ENCODE data around the gene INPP5A. TPM values are rescaled to one million over a fixed set of nuclear protein-coding genes. Genes with fewer than 3 reads are reported as not detected.

Gene INPP5A
- total RNA-seq, 6 donors from 2014 or later = 28.6 to 81.7 (median 44.8) TPM

- H3K36me3 ChIP-seq = peaks cover 0 to 34% (median 25%) of the 10 kb centered on the region in 4 donors
- 93 to 94% methylated on average over 12 to 15 of the region's 15 CpGs for WGBS, 2 donors
- no peak for ATAC-seq (ENCODE audit: low FRiP score in 2 of 2)
- no peaks in the 10 kb centered on the region for H3K4me1 ChIP-seq
- H3K9me3 ChIP-seq = no peaks in the 10 kb centered on the region
- TF ChIP-seq CTCF (IDR thresholded peaks at IDR 0.05) (no peak), POLR2AphosphoS5 (IDR thresholded peaks at IDR 0.05) (no peak), EP300 (IDR thresholded peaks at IDR 0.05) (no peak), POLR2A (IDR thresholded peaks at IDR 0.05) (no peak)
- H3K27ac ChIP-seq = no peak overlapping the region
- no peak overlapping the region for H3K4me3 ChIP-seq
- H3K27me3 ChIP-seq = no peaks in the 10 kb centered on the region
- peak in 1 of 2 donors; percentile 50 for DNase-seq
Observed at GRCh38 chr10:132748135-132748534, 210.5 kb downstream of the INPP5A start.

- H3K4me3 ChIP-seq = no peak overlapping the region
- no peak overlapping the region for H3K27ac ChIP-seq
- peak in 1 of 2 donors; percentile 77 for DNase-seq
- no peaks in the 10 kb centered on the region for H3K9me3 ChIP-seq
- no peaks in the 10 kb centered on the region for H3K4me1 ChIP-seq
- TF ChIP-seq EP300 (IDR thresholded peaks at IDR 0.05) = no peak
- 89 to 92% methylated on average over 16 to 36 of the region's 36 CpGs for WGBS, 2 donors
- no peak for ATAC-seq (ENCODE audit: low FRiP score in 2 of 2)
- no peaks in the 10 kb centered on the region for H3K27me3 ChIP-seq
- H3K36me3 ChIP-seq = peaks cover 0 to 38% (median 29%) of the 10 kb centered on the region in 4 donors
Observed at GRCh38 chr10:132748545-132749370, 211.2 kb downstream of the INPP5A start.

GRCh38 chr10:132749371-132749795 is 211.8 kb downstream of the INPP5A start:
- Histone ChIP-seq H3K36me3 (peaks cover 5 to 40% (median 33%) of the 10 kb centered on the region in 4 donors), H3K4me3 (no peak overlapping the region), H3K27me3 (no peaks in the 10 kb centered on the region), H3K4me1 (no peaks in the 10 kb centered on the region), H3K27ac (no peak overlapping the region), H3K9me3 (no peaks in the 10 kb centered on the region)
- ATAC-seq (ENCODE audit: low FRiP score in 2 of 2) = no peak
- DNase-seq = peak in 1 of 2 donors; percentile 70
- WGBS, 2 donors = 92 to 95% methylated on average over 21 to 22 of the region's 22 CpGs
- TF ChIP-seq POLR2A (IDR thresholded peaks at IDR 0.05) (no peak), POLR2AphosphoS5 (IDR thresholded peaks at IDR 0.05) (no peak), EP300 (IDR thresholded peaks at IDR 0.05) (no peak), CTCF (IDR thresholded peaks at IDR 0.05) (no peak)

- DNase-seq (peak in 1 of 2 donors; percentile 67), ATAC-seq (ENCODE audit: low FRiP score in 2 of 2) (no peak)
- H3K27ac ChIP-seq = no peak overlapping the region
- no peaks in the 10 kb centered on the region for H3K27me3 ChIP-seq
- no peaks in the 10 kb centered on the region for H3K9me3 ChIP-seq
- no peaks in the 10 kb centered on the region for H3K4me1 ChIP-seq
- 93 to 100% methylated on average over 8 to 14 of the region's 14 CpGs for whole genome bisulfite sequencing, 2 donors
- peaks cover 5 to 48% (median 38%) of the 10 kb centered on the region in 4 donors for H3K36me3 ChIP-seq
- TF ChIP-seq EP300 (IDR thresholded peaks at IDR 0.05) = no peak
- H3K4me3 ChIP-seq = no peak overlapping the region
Observed at GRCh38 chr10:132750936-132751335, 213.3 kb downstream of the INPP5A start.

- no peak for ATAC-seq (ENCODE audit: low FRiP score in 2 of 2)
- Histone ChIP-seq H3K4me3 (no peak overlapping the region), H3K36me3 (peaks cover 5 to 61% (median 42%) of the 10 kb centered on the region in 4 donors), H3K4me1 (no peaks in the 10 kb centered on the region), H3K27me3 (no peaks in the 10 kb centered on the region), H3K27ac (no peak overlapping the region), H3K9me3 (no peaks in the 10 kb centered on the region)
- WGBS, 2 donors = 96% methylated on average over 19 to 20 of the region's 20 CpGs
- no peak for TF ChIP-seq POLR2A (IDR thresholded peaks at IDR 0.05)
- TF ChIP-seq POLR2AphosphoS5 (IDR thresholded peaks at IDR 0.05) = no peak
- no peak for TF ChIP-seq EP300 (IDR thresholded peaks at IDR 0.05)
- TF ChIP-seq CTCF (IDR thresholded peaks at IDR 0.05) = no peak
- DNase-seq = peak in 1 of 2 donors; percentile 64
Observed at GRCh38 chr10:132752378-132752777, 214.8 kb downstream of the INPP5A start.

All from upper lobe of left lung (tissue), 6 donors.